NCI-H187 (cell line): Measurements from ENCODE around the gene GOLT1B.
A peak's percentile ranks its signal among the peaks of the same experiment; 100 is the strongest.

ENCODE experiments used
- DNase-seq, 2 experiments: peaks; one replicate each; lab custom pipeline; 2025; lab: John Stamatoyannopoulos, UW

GOLT1B gene

DNA sequence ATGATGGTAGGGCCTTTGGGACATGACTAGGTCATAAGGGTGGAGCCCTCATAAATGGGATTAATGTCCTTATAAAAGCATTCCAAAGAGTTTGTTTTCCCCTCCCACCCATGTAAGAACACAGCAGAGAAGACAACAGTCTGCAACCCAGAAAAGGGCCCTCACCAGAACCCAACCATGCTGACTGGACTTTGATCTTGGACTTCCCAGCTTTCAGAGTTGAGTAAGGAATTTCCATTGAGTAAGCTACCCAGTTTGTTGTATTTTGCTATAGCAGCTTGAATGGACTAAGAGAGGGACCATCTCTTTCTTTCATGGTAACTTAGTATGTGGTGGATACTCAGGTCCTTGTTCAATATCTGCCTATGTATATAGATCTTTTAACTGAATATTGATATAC lies 21.6 kb downstream of the GOLT1B start:
- no peak for DNase-seq

DNA sequence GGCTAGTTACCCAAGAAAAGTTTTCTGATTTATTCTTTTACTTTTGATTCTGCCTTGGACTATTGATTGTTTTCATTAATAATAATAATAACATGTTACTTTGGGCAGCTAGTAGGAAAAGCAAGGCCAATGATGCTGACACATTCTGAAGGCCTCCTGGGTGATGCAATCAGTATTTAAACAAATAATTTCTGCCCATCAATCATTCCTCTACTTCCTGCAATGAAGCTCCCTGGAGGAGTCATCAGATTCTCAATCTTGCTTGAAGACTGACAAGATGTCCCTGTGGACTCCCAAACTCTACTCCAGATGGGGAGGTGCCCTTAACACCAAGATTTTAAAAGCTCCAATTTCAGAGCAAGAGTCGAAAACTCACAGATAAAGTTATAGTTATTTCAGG lies 24.5 kb downstream of the GOLT1B start, which contains the start of gene SPX:
SPX (plus strand) TSS at position 244 of the 400 bp plus-strand sequence. CDS start 177 bp downstream, outside the sequence.
- no peak for DNase-seq

DNA sequence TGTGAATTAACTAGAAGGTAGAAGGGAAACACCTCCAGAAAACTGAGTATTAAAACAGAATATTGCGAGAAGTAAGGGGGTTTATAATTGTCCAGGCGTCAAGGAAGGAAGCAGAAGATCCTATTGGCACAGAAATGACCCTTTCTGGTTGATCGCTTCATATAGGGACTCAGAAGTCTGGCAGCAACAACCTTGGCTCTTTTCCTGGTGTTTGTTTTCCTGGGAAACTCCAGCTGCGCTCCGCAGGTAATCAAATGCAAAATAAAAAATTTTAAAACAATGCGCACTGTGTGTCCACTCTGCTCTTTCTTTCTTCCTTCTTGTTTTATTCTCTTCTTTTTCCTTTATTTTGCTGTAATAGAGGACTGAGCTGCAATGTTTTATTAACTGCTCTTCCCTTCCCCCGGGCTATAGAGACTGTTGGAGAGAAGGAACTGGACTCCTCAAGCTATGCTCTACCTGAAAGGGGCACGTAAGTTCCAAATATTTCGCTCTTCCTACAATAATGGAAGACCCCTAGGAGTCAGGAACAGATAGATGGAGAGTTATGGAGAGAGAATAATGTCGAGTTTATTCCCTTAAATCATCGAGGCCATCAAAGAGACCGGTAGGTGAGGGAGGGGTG lies 25.2 kb downstream of the GOLT1B start:
- no peak for DNase-seq

DNA sequence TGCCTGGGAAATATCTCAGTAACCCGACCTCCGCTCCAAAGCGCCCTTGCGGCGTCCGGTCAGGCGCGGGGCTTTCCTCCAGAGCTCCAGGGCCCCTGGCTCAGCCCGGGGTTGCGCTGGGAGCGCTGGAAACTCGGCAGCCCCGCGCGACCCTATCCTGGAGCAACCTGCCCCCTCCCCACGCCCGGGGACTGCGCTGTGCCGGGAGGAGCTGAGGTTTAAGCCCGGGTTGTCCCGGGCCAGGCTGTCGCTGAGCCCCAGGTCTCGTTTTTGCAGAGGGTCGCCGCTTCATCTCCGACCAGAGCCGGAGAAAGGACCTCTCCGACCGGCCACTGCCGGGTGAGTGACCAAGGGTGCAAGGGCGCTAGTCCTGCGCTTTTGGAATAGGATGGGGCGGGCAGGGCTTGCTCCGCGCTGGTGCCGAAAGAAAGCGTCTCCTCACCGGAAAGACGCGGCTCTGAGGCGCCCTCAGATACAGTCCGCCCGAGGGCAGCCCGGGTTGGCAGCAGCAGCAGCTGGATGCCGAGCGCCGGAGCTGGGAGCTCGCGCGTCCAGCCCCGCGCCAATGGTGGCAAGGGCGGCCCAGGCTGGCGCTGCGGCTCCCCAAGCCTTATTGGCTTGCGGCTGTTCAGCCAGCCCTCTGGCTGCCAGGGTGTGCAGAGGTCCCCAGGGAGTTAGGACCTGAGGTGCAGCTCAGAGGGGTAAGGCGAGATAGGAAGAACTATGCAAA lies 26.0 kb downstream of the GOLT1B start:
- peak in 1 of 2 experiments; percentile 10 for DNase-seq

DNA sequence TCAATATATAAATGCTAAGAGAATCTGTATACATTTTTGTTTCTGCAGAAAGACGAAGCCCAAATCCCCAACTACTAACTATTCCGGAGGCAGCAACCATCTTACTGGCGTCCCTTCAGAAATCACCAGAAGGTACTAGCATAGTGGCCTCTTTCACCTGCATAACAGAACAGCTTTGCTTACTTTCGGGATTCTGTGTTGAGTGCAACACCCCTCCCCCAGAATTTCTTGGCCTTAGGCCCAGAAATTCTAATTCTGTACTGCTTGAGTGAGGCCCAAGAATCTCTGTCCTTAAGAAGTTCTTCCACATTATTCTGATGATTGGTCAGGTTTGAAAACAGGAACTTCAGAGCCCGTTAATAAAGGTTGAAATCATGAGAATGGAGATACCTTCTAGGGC lies 27.4 kb downstream of the GOLT1B start:
- DNase-seq = no peak

DNA sequence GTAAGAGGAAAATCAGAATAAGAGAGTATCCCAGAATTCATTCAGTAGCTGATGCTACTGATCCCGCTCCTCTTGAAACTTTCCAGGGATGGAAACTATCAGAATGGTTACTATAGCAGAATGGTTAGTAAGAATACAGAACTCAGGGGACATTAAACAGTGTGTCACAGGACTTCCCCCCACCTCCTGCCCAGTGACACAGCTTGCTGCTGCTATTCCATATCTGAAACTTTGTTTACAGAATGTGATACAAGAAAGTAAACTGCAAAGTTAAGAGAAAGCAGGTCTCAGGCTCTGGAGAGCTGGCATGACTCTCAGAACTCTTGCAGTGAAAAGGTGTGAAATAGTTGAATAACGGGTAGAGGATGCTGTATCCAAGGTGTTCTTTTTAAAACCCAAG lies 27.9 kb downstream of the GOLT1B start:
- no peak for DNase-seq

DNA sequence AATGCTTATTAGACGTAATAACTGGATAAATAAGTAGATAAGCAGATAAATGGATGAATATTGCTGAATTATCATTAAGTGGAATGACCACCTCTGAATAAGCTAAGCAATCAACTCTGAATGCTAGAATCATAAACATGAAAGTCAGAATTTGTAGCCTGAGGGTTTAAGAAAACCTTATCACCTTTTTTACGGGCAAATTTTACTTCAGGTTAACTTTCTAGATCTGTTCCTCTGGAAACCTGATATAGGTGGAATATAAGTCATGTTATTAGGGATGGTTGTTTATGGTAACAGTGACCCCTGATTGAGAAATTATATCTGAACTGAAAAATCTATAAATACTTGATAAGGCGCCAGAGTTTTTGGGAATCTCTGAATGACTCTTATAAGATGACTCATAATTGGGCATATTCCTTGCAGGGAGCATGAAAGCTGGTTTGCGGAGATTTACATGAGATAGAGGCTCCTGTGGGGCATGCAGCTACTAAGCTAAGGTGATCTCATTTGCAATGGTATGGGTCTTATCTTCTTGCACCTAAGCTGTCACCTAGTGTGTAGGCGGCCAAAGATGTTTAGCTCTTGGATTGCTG lies 36.6 kb downstream of the GOLT1B start:
- no peak for DNase-seq

DNA sequence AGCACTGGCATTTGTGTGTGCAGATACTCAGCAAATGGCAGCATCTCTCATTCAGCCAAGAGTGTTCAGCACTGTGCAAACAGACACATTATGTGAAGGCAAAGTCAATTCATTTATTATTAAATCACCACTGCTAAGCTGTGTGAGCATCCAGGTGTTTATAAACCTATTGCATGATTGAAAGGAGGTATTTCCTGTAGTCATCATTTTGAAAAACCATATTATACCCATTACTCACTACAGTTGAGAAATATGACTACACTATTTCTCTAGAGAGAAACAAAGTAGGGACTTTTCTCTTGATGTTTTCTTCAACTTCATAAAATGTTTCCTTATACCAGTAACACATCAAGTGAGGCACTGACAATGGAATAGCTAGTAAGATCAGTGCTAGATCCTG lies 38.2 kb downstream of the GOLT1B start:
- no peak for DNase-seq

DNA sequence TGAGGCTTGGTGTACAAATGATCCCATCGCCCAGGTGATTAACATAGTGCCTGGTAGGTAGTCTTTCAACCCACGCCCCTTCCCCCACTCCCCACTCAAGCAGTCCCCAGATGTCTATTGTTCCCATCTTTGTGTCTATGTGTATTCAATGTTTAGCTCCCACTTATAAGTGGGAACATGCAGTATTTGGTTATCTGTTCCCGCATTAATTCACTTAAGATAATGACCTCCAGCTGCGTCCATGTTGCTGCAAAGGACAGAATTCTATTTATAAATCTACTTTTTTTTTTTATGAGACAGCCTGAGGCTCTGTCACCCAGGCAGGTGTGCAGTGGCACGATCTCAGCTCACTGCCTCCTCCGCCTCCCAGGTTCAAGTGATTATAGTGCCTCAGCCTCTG lies 40.2 kb downstream of the GOLT1B start:
- DNase-seq = no peak

DNA sequence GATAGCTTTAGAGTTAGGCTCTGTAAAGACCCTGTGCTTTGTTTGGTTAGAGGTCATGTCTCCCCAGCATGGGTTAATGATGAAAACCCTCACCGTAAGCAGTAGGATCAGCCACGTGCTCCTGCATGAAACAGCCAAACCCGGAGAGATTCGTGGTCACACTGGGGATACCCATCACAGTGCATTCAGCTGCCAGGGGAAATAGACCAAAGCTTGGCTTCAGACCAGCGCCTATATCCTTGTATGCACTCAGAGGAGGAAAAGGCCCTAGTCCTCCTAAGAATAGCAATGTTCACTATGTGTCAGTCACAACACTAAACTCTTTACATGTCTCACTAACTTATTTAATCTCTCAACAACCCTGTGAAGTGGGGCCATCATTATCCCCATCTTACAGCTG lies 40.8 kb downstream of the GOLT1B start:
- no peak for DNase-seq

DNA sequence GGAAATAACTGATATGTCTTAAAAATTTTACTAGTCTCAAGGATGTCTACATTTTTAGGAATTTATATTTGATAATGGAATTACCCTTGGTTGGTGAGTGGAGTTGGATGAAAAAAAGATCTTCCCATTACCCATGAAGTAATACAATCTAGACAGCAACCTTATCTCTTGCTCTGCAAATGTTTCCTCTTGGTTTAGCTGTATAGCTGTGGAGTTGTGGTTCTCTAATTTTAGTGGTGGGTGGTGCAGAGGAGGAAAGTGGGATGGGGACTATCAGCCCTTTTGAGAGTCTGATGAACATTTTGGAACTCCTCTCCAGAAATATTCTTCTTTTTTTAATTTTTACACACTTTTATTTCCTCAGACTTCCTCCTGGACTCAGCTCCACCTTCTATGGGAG lies 41.6 kb downstream of the GOLT1B start:
- DNase-seq = no peak

DNA sequence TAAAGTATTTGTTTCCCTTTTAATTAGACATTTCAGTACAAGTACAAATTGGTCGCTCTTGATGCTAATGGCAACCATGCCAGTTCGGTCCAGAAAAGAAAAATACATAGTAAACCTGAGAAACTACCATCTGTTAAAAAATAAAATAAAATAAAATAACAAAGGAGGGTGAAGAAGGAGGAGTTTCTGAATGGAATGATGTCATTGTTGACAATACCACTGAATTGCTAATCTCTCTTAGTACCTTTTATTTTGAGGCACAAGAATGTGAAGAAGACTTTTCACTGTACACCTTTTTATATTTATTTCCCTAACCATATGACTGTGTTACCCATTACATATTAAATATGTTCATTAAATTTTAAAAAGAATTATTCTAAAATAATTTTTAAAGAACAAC lies 44.0 kb downstream of the GOLT1B start:
- no peak for DNase-seq

DNA sequence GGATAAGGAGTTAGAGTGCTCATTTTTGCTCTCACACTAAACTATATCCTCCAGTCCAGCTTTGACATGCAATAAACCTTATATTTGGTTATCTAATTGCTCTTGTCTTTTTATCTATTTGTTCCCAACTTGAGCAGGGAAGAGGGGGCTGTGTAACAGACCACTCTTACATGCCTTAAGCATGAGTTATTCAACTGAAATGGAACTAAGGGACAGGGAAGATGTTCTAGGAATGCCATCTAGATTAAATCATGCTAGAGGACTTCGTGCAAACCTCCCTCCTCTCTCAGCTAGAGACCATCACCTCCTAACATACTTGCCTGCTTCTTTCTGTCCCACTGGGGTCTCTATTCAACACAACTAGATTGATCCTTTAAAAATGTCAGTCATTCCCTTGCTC lies 45.1 kb downstream of the GOLT1B start:
- DNase-seq = no peak

DNA sequence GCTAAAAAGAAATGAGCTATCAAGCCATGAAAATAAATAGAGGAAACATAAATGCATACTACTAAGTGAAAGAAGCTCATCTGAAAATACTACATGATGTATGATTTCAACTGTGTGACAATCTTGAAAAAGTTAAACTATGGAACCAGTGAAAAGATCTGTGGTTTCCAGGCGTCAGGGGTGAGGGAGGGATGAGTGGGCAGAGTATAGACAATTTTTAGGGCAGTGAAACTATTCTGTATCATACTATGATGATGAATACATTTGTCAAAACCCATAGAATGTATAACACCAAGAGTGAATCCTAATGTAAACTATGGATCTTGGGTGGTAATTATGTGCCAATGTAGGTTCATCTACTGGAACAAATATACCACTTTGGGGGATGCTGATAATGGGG lies 45.8 kb downstream of the GOLT1B start:
- no peak for DNase-seq

DNA sequence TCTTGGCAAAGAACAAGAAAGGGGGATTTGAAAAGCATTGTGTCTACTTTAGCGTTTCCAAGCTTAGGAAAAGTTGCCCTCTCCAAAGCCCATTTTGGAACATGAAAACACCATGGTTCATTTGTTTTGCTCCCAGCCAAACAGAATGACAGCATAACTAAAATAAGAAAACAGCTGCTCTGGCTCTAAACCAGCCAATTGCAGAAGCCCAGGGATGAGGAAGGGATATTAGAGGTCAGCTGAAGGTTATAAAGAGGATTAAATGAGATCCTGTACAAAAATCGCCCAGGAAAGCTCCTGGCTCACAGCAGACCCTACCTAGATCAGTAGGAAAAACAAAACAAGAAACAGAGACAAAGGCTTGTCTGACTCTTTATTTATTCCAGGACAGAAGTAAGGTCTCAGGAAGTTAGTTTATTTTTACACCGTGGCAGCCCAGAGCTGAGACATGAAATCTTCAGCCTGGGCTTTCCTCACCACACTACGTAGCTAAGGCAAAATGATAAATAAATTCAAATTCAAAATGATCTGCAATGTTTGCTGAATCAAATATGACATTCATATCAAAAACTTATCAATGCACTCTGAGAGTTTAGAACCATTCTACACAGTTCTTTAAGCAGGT lies 50.4 kb downstream of the GOLT1B start:
- DNase-seq = no peak

DNA sequence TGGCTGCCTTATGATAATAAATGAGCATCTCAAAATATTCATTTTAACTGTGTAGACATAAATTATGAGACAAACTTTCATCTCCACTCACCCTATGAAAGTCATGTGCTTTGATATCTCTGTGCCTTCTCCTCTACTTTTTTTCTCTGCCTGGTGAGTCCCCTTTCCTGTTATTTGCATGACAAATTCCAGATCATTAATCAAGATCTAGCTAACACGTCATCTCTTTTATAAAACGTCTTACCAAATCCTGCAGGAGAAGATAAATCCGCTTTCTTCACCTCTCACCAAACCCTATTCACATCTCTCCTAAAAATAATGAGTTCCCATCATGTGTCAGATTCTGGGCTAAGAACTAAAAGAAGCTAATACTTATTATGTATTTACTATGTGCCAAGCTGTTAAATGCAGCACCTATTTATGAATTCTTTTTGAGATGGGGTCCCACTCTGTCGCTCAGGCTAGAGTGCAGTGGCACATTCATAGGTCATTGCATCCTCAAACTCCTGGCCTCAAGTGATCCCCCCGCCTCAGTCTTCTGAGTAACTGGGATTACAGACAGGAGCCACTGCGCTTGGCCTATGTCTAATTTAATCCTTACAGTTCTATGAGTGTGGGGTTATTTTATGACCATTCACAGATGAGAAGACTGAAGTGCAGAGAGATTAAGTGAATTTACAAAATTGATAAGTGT lies 51.2 kb downstream of the GOLT1B start:
- no peak for DNase-seq

DNA sequence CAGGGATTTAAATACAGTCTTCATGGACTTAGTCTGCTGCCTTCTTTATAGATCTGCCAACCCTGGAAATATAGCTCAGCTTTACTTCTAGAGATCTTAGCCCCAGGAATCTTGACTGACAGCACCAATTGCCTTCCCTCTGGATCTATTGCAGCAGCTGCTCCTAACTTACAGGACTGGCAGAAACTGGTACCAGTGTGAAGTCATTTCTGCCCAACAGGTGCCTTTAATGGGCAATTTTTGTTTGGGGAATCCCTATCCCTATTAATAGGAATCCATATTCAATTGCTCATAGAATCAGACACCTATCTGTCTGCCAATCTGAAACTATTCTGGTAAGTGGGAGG lies 51.7 kb downstream of the GOLT1B start:
- DNase-seq = no peak

DNA sequence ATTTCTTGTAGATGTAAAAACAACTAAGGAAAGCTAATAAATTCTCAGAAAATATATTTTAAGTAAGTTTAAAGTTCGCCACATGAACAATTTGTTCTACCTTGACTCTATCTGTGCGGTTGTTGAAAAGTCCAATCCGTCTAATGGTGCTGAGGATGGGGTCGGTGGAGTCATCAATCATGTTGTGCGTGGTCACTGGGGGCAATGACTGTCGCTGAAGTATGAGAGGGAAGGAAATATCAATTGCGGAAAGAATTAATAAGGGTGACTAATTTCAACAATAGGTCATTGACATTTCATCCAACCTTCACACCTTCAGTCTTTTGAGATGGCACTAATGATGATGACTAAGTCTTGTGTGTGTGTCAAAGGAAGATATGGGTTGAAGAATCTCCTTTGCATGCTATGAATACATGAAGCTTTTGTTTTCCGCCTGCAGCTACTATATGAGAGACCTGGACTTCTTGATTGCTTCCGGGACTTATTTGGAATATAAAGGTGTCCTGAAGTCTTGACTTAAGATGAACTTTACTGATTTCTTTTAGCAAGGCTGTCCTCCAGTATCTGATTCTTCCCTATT lies 56.6 kb downstream of the GOLT1B start:
- DNase-seq = no peak

DNA sequence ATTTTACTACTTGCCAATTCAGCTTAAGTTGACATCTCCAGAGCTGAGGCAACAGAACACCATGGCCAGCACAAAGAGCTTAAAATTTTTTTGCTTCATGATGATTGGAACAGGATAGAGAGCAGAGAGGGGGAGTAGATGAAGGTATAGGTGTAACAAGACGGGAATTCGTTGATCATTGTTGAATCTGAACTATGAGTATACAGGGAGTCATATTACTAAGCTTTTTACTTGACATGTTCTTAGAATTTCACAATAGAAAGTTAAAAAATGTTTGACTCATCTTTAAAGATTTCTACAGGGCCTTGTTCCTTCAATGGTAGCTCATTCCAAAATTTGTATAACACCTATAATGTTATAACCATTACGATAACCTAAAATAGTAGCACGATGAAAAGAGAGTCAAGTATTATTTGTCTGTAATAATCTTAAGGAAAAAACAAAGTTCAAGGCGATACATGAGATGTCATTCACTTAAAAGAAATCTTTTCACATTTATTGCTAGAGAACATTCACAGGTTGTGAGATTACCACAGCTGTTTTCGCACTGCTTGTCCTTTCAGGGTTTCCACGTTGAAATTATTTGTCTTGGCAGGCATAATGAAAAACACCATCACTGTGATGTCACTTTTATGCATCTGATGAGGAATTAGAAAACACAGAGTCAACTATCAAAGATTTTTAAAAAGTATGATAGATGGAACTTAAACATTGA lies 58.4 kb downstream of the GOLT1B start:
- DNase-seq = no peak

DNA sequence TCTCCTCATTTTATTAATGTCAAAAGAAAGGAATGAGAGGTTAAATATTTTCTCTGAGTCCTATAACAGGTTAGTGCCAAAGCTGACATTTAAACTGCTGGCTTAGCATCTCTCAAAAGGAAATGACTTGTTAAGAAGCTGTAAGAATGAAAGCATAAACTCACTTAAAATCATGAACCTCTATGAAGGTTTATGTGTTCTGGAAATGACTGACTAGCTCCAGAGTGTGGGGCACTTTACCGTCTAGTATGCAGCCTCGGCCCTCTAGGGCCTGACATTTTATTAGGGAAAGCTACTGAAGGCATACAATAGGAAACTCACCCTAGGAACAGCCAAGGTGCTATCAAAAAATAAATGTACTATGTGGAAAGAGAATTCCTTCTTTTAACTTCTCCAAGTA lies 59.6 kb downstream of the GOLT1B start:
- DNase-seq = no peak

DNA sequence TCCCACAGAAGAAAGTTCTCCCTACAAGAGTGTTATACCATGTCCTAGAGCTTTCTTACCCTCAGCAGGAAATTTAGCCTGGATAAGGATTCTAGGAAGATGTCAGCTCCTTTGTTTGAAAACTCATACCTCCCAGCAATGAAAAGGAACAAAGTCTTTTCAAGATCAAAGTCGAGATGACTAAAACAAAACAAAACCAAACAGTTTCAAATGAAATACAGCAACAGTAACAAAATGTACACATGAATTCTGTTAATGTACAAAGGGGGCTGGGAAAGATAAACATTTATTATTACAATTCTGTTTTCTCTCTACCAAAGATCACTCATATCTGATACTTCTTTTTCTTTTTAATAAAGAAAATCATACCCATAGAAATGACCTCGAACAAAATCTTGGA lies 61.3 kb downstream of the GOLT1B start:
- no peak for DNase-seq
